Measurements from ENCODE around the gene PITPNC1. TPM values are rescaled to one million over a fixed set of nuclear protein-coding genes. Genes with fewer than 3 reads are reported as not detected.

Gene PITPNC1
- total RNA-seq, 1 experiment from 2014 or later, result 37.5 TPM

- Histone ChIP-seq H4K5ac (ENCODE audit: insufficient read length, low read depth, low read length) (no peak overlapping the region), H3K79me2 (ENCODE audit: insufficient read depth, low read length) (no peaks in the 10 kb centered on the region), H3K27ac (ENCODE audit: insufficient read length, low read depth, low read length) (no peak overlapping the region), H4K91ac (ENCODE audit: insufficient read length, low read depth, low read length) (no peak overlapping the region), H2BK5ac (ENCODE audit: insufficient read length, low read length) (no peak overlapping the region), H3K4me1 (ENCODE audit: insufficient read depth, low read length) (no peaks in the 10 kb centered on the region), H3K56ac (ENCODE audit: insufficient read length, low read depth, low read length) (no peak overlapping the region), H4K20me1 (ENCODE audit: control insufficient read depth, insufficient read depth, insufficient read length) (no peaks in the 10 kb centered on the region), H3K9me3 (ENCODE audit: control insufficient read depth, low read depth, low read length) (no peaks in the 10 kb centered on the region), H3K4me2 (ENCODE audit: insufficient read depth, insufficient read length, low read length) (no peak overlapping the region), H3K18ac (ENCODE audit: insufficient read length, low read depth, low read length) (no peak overlapping the region), H3K23me2 (ENCODE audit: insufficient read length, low read depth, low read length, poor library complexity, severe bottlenecking) (no peaks in the 10 kb centered on the region), H2BK15ac (ENCODE audit: low read depth, low read length) (no peak overlapping the region), H3T11ph (ENCODE audit: low read length) (no peak overlapping the region), H3K23ac (ENCODE audit: insufficient read length, low read depth, low read length) (no peak overlapping the region), H2BK12ac (ENCODE audit: insufficient read length, low read depth, low read length) (no peak overlapping the region), H2BK20ac (ENCODE audit: low read depth, low read length, poor library complexity, severe bottlenecking) (no peak overlapping the region), H3K14ac (ENCODE audit: insufficient read depth, low read length) (no peak overlapping the region), H3K4ac (ENCODE audit: low read depth, low read length) (no peak overlapping the region), H3K9ac (ENCODE audit: extremely low read depth, insufficient read length, low read length) (no peak overlapping the region), H2BK120ac (ENCODE audit: low read depth, low read length, poor library complexity, severe bottlenecking) (no peak overlapping the region), H3K27me3 (ENCODE audit: insufficient read depth, low read length) (no peaks in the 10 kb centered on the region), H2AFZ (ENCODE audit: low read length) (no peak overlapping the region), H2AK5ac (ENCODE audit: insufficient read length, low read length) (no peak overlapping the region), H3K79me1 (ENCODE audit: insufficient read depth, low read depth, low read length, poor library complexity, severe bottlenecking) (no peaks in the 10 kb centered on the region), H4K8ac (replicated peaks; ENCODE audit: insufficient read length, low read depth, low read length) (no peak overlapping the region)
- peaks cover 0 to 11% (median 7%) of the 10 kb centered on the region in 3 experiments; a peak in 5 of 7 replicates for H3K36me3 Mint-ChIP-seq (ENCODE audit: insufficient read depth in 1 of 3, low read depth in 3 of 3)
- peaks cover 16% of the 10 kb centered on the region in 2 experiments for H3K4me1 Mint-ChIP-seq
- no peak for DNase-seq
- peaks cover 2 to 6% of the 10 kb centered on the region in 2 experiments; a peak in 2 of 5 replicates for H3K9me3 Mint-ChIP-seq
- no peak for TF ChIP-seq CTCF (conservative IDR thresholded peaks at IDR 0.05)
- H3K27ac Mint-ChIP-seq, result no peak overlapping the region; a peak in 1 of 7 replicates
- H3K27me3 Mint-ChIP-seq (ENCODE audit: low read depth), result no peaks in the 10 kb centered on the region
- WGBS (ENCODE audit: extremely low coverage, insufficient read length, low lambda C conversion rate), result no CpG with 5 or more reads among the region's 4 CpGs
- H3K4me3 Mint-ChIP-seq, result no peak overlapping the region
These were observed 248.9 kb downstream of the PITPNC1 start for GRCh38 chr17:67625971-67626370.

All from H9 (cell line).